Activated CD4-positive, alpha-beta T cell treated with anti-CD3 and anti-CD28 coated beads, Interleukin-2, amount 10 ng/mL, durations not matched to agents 24 days and 14 days (primary cell): ENCODE measurements around the gene AGO1. TPM values are rescaled to one million over a fixed set of nuclear protein-coding genes. Genes with fewer than 3 reads are reported as not detected.
A peak's percentile ranks its signal among the peaks of the same experiment; 100 is the strongest.
"Not testable (repeated sequence)": the region's sequence is repeated elsewhere in the genome, so short reads cannot be mapped to it uniquely, and the experiment has no call there.

ENCODE experiments used
- DNase-seq: peaks from one replicate; pipeline ENCODE4 v3.0.0; 2022
- H3K27ac Mint-ChIP-seq: one replicate; pipeline ENCODE4 v1.8.0; 2022; ENCODE audit warnings: mild to moderate bottlenecking, mixed read lengths
- H3K27me3 Mint-ChIP-seq: one replicate; pipeline ENCODE4 v1.8.0; 2022; ENCODE audit warnings: mixed read lengths
- H3K36me3 Mint-ChIP-seq: one replicate; pipeline ENCODE4 v1.8.0; 2022; ENCODE audit warnings: low read depth, mild to moderate bottlenecking, mixed read lengths
- H3K4me1 Mint-ChIP-seq: one replicate; pipeline ENCODE4 v1.8.0; 2021; ENCODE audit warnings: mixed read lengths
- H3K4me3 Mint-ChIP-seq: one replicate; pipeline ENCODE4 v1.8.0; 2022; ENCODE audit warnings: mild to moderate bottlenecking, moderate library complexity, mixed read lengths
- H3K9me3 Mint-ChIP-seq: one replicate; pipeline ENCODE4 v1.8.0; 2021; ENCODE audit warnings: mixed read lengths
- intact Hi-C: fragments of 100-400 bp; cut with micrococcal nuclease; formaldehyde crosslinking; loops from one replicate; pipeline ENCODE4 v1.15.1; 2023
- total RNA-seq: library from RNA; stranded (reverse); gene quantifications from 2 replicates; pipeline ENCODE4 v1.2.3, GENCODE V29; 2022

The AGO1 gene
- total RNA-seq, 1 donor from 2014 or later = 39.1 TPM

DNA sequence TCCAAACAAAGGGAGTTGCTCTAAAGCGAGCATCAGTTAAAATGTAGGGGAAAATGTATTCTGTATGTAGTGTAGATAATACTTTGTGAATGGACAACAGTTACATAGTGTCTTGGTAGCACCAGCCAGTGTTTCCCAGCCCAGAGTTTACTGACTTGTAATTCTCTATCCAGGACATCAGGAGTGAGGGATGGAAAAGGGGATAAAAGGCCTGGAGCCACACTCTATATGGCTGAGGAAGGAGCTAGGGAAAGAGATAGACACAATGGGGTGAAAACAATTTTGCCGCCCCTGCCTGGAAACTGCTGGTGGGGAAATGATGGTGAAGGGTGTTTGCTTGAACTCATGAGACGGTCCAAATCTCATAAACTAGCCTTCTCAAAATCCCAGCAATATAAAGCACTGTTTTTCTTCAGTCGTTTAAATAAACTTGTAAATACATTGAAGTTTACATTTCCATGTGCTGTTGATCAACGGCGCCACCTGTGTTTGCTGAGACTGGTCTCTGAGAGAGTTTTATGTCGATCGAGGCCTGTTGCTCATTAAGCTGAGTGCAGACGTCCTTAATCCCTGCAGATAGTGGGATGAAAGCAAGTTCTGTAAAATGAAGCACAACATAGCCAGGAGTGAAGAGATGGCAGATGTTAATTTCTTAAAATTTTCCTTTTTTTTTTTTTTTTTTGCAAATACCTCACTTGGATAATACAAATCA, 27.9 kb upstream of the AGO1 start:
- Mint-ChIP-seq H3K9me3 (no peaks in the 10 kb centered on the region), H3K4me1 (no peaks in the 10 kb centered on the region), H3K27ac (no peak overlapping the region), H3K36me3 (peaks cover 22% of the 10 kb centered on the region), H3K4me3 (no peak overlapping the region), H3K27me3 (no peaks in the 10 kb centered on the region)
- no peak for DNase-seq
- intact Hi-C loops = no loop called here

DNA sequence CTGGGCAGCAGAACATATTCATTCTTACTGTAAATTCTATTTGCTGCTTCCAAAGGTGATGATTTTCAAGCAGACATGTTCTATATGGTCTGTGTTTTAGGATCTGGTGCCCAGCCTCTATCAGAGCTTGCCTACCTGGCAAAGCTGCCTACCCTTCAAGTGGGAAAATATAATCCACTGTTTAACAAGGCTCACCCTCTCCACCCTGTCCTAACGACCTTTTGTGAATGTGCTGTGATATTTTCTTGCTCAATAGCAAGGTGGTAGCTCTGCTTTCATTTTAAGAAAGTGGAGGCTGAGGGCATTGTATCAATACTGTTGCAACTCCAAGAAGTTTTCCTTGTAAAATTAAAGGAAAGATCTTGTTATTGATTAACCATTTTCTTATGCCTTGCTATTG, 26.0 kb upstream of the AGO1 start:
- Mint-ChIP-seq H3K36me3 (peaks cover 11% of the 10 kb centered on the region), H3K27ac (no peak overlapping the region), H3K27me3 (peaks cover 8% of the 10 kb centered on the region), H3K4me1 (no peaks in the 10 kb centered on the region), H3K9me3 (no peaks in the 10 kb centered on the region), H3K4me3 (no peak overlapping the region)
- intact Hi-C loops = no loop called here
- DNase-seq = no peak

GRCh38 chr1:35857830-35858229, 25.2 kb upstream of the AGO1 start:
- DNase-seq = no peak
- H3K27me3 Mint-ChIP-seq = peaks cover 9% of the 10 kb centered on the region
- peaks cover 8% of the 10 kb centered on the region for H3K36me3 Mint-ChIP-seq
- no peaks in the 10 kb centered on the region for H3K9me3 Mint-ChIP-seq
- intact Hi-C loops = no loop called here
- H3K27ac Mint-ChIP-seq = no peak overlapping the region
- H3K4me1 Mint-ChIP-seq = no peaks in the 10 kb centered on the region
- no peak overlapping the region for H3K4me3 Mint-ChIP-seq

- H3K36me3 Mint-ChIP-seq = peaks cover 1% of the 10 kb centered on the region
Measured at GRCh38 chr1:35860696-35861095, 22.3 kb upstream of the AGO1 start.

GRCh38 chr1:35863136-35863535, 19.9 kb upstream of the AGO1 start:
- Mint-ChIP-seq H3K4me1 (no peaks in the 10 kb centered on the region), H3K36me3 (no peaks in the 10 kb centered on the region), H3K27me3 (peaks cover 11% of the 10 kb centered on the region), H3K4me3 (no peak overlapping the region), H3K9me3 (no peaks in the 10 kb centered on the region), H3K27ac (no peak overlapping the region)
- intact Hi-C loops = no loop called here
- no peak for DNase-seq

More at GRCh38 chr1:35860696-35861095, 22.3 kb upstream of the AGO1 start:
- no peak for DNase-seq
- no peak overlapping the region for H3K27ac Mint-ChIP-seq
- no peaks in the 10 kb centered on the region for H3K4me1 Mint-ChIP-seq
- no peak overlapping the region for H3K4me3 Mint-ChIP-seq
- peaks cover 11% of the 10 kb centered on the region for H3K27me3 Mint-ChIP-seq
- H3K9me3 Mint-ChIP-seq = no peaks in the 10 kb centered on the region
- intact Hi-C loops = no loop called here

DNA sequence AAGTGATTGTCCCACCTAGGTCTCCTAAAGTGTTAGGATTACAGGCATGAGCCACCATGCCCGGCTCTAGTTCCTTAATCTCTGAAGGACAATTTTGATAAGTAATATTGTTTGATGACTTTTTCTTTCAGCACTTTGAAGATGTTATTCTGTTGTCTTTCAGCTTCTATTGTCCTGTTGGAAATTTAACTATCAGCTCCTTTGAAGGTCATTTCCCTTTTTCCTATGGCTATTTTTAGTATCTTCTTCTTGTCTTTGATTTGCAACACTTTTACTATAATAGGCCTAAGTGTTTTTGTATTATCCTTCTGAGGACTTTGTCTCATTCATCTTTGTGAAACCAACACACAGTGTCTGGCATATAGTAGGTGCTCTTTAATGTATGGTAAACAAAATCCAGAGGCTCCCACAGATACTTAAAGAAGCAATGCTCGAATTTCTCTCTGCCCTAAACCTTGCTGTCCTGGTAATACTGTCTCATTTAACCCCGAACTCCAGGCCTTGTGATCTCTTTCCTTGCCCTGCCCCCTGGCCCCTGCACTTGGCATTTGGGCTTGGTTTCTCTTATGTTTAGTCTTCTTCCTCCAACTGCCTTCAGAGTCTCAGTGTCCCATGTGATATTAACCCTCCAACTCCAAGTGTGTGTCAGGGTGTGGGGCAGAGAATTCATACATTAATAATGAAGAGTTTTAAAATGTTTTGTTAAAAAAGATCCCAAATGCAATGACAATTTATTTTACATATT, 19.0 kb upstream of the AGO1 start:
- no peak overlapping the region for H3K27ac Mint-ChIP-seq
- intact Hi-C loops = no loop called here
- DNase-seq = no peak
- H3K4me3 Mint-ChIP-seq = no peak overlapping the region
- peaks cover 11% of the 10 kb centered on the region for H3K27me3 Mint-ChIP-seq
- no peaks in the 10 kb centered on the region for H3K36me3 Mint-ChIP-seq
- no peaks in the 10 kb centered on the region for H3K4me1 Mint-ChIP-seq
- no peaks in the 10 kb centered on the region for H3K9me3 Mint-ChIP-seq

DNA sequence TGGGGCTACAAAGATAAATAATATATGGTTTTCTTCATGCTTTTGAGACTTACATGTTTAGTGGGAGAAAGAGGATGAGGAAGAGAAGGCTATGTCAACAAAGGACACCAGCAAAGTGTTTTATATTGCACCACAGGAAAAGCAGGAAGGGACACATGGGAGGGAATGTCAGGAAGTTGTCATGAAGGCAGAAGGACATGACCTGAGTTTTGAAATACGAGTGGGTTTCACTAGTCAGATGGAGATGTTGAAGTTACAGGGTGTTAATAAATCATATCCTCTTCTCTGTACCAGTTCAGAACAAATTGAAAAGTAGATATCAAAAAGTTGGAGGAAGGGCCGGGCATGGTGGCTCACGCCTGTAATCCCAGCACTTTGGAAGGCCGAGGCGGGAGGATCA, 18.2 kb upstream of the AGO1 start:
- peaks cover 11% of the 10 kb centered on the region for H3K27me3 Mint-ChIP-seq
- H3K4me3 Mint-ChIP-seq = no peak overlapping the region
- intact Hi-C loops = no loop called here
- H3K4me1 Mint-ChIP-seq = no peaks in the 10 kb centered on the region
- H3K36me3 Mint-ChIP-seq = no peaks in the 10 kb centered on the region
- H3K27ac Mint-ChIP-seq = no peak overlapping the region
- DNase-seq = no peak
- H3K9me3 Mint-ChIP-seq = no peaks in the 10 kb centered on the region

DNA sequence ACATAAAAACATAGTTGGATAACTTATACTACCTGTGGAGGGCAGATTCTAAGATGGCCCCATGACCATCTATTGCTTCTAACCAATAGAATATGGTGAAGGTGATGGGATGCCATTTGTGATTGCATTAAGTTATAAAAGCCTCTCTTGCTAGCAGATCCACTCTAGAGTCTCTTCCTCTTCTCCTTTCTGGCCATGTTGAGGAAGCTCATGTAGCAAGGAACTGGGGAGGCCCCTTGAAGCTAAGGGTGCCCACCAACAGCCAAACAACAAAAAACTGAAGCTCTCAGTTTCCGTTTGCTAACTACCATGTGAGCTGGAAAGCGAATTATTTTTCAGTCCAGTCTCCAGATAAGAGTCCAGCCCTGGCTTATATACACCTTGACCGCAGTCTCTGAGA, 16.0 kb upstream of the AGO1 start:
- intact Hi-C loops = no loop called here

GRCh38 chr1:35869245-35869950, 13.6 kb upstream of the AGO1 start:
- DNase-seq, H3K27me3 Mint-ChIP-seq, H3K4me3 Mint-ChIP-seq: not testable (repeated sequence)

More for the DNA sequence above, 16.0 kb upstream of the AGO1 start:
- Mint-ChIP-seq H3K36me3 (no peaks in the 10 kb centered on the region), H3K27ac (no peak overlapping the region), H3K4me3 (no peak overlapping the region), H3K9me3 (no peaks in the 10 kb centered on the region), H3K4me1 (no peaks in the 10 kb centered on the region), H3K27me3 (peaks cover 3% of the 10 kb centered on the region)
- DNase-seq = no peak

GRCh38 chr1:35870651-35871309, 12.2 kb upstream of the AGO1 start:
- no peak for DNase-seq
- Mint-ChIP-seq H3K36me3 (no peaks in the 10 kb centered on the region), H3K9me3 (no peaks in the 10 kb centered on the region), H3K4me1 (no peaks in the 10 kb centered on the region), H3K4me3 (no peak overlapping the region), H3K27ac (no peak overlapping the region), H3K27me3 (no peaks in the 10 kb centered on the region)
- intact Hi-C loops = no loop called here

More at GRCh38 chr1:35869245-35869950, 13.6 kb upstream of the AGO1 start:
- H3K27ac Mint-ChIP-seq, H3K36me3 Mint-ChIP-seq, H3K9me3 Mint-ChIP-seq, intact Hi-C loops, H3K4me1 Mint-ChIP-seq: not testable (repeated sequence)

DNA sequence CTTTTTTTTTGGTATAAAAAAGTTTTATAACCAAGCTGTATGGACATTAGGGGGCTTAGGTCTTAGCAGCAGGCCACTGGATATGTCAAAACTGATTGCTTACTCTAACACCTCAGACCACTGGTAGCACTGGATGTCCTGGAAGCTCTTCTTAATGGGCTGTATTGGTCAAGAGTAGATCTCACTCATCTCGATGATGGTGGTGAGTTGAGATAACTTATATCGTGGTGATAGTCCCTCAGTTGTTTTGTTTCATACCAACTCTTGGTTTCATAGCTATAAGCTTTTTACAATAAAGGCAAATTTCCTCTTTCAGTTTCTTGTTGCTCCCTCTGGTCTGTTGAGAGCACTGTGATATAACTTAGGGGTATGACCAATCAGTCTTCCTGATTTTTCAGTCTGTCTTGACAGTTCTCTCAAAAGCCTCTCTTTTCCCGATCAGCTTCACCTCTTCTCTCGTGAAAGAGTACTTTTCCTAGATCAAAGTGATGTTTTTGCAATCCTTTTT, 9.7 kb upstream of the AGO1 start:
- intact Hi-C loops = no loop called here
- Mint-ChIP-seq H3K9me3 (no peaks in the 10 kb centered on the region), H3K27me3 (no peaks in the 10 kb centered on the region), H3K36me3 (no peaks in the 10 kb centered on the region), H3K4me1 (no peaks in the 10 kb centered on the region), H3K4me3 (no peak overlapping the region), H3K27ac (no peak overlapping the region)
- no peak for DNase-seq

DNA sequence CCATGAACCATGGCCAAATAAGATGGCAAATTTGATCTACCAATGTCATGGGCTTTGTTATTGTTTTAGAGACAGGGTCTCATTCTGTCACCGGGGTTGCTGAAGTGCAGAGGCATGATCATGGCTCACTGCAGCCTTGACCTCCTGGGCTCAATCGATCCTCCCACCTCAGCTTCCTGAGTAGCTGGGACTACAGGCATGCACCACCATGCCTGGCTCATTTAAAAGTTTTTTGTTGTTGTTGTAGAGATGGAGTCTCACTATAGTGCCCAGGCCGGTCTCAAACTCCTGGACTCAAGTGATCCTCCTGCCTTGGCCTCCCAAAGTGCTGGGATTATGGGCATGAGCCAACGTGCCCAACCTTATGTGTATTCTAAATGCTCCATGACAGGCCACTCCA, 8.9 kb upstream of the AGO1 start:
- H3K27ac Mint-ChIP-seq, H3K36me3 Mint-ChIP-seq, H3K4me3 Mint-ChIP-seq, H3K9me3 Mint-ChIP-seq, intact Hi-C loops, H3K4me1 Mint-ChIP-seq, H3K27me3 Mint-ChIP-seq, DNase-seq: not testable (repeated sequence)

- no peak overlapping the region for H3K27ac Mint-ChIP-seq
- no peaks in the 10 kb centered on the region for H3K36me3 Mint-ChIP-seq
- no peak overlapping the region for H3K4me3 Mint-ChIP-seq
- peaks cover 5% of the 10 kb centered on the region for H3K4me1 Mint-ChIP-seq
- H3K9me3 Mint-ChIP-seq = no peaks in the 10 kb centered on the region
- intact Hi-C loops = no loop called here
- DNase-seq = peak; percentile 67
- peaks cover 5% of the 10 kb centered on the region for H3K27me3 Mint-ChIP-seq
Measured at GRCh38 chr1:35876988-35877387, 6.0 kb upstream of the AGO1 start.
